Activated CD8-positive, alpha-beta memory T cell treated with anti-CD3 and anti-CD28 coated beads for 1 hour (primary cell): ENCODE results near the gene SLC25A48.
"Not testable (repeated sequence)": the region's sequence is repeated elsewhere in the genome, so short reads cannot be mapped to it uniquely, and the experiment has no call there.

ENCODE experiments used
- DNase-seq, 2 donors: peaks; one replicate each; pipeline ENCODE4 v3.0.0-alpha.2; 2020; ENCODE audit warnings: low read depth in 1 of 2; ENCODE audit errors: extremely low read depth in 1 of 2

Gene SLC25A48

DNA sequence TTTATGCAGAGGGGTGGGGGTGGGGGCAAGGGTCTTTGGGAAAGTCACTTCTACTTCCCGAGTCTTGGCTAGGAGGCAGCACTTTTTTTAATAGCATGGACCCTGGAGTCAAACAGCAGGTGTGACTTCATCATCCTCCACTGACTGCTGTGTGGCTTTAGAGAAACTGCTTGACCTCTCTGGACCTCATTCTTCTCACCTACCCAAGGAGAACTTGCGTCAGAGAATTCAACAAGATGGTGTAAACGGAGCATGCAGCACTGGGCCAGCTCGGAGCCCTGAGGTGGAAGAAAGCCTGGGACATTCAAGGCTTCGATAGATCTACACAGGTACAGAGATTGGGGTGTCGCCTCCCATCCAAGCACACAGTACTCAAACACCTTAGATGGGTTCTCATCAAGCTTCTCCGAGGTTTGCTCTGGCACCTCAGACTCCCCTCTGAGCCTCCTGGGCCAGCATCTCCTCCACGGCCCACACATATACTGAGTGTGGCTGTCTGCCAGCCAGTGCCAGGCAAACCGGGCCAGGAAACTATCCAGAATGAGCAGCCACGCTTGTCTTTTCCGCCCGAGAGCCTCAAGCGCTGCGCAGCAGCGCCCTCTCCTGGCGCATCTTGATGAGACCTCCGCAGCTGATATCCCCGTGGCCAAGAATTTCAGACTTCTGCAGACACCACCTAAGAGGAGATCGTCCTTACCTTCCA, 4.6 kb upstream of the SLC25A48 start:
- no peak for DNase-seq

DNA sequence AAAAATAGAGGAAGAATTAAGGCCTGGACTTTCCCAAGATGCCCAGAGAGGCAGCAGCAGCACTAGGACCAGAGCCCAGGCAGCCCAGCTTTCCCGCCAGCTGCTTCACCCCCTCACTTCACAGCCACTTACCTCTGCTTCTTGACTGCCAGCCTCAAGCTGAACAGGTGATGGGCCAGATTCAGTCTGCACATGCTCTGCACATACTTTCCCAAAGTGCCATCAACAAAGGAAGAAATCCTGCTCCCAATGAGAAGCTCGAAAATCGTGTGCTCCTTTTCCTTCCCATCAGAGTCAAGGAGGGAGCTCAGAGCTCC, 4.1 kb upstream of the SLC25A48 start:
- DNase-seq: no peak

DNA sequence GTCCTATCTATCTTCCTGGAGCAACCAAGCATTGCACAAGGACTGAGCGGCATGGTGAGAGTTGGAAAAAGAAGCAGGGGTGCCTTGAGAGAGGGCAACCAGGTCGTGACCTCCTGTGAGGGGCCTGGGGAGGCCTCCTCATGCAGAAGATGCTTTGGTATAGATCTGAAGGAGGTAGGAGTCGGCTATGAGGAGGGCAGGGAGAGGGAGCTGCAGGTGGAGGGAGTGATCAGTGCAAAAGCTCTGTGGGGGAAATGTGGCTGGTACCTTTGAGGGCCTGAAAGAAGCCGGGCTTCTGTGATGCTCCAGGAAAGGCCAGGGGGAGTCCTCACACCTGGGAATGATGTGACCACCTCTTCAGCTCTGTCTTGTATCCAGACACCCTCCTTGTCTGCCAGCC, 3.6 kb upstream of the SLC25A48 start:
- no peak for DNase-seq

- no peak for DNase-seq
Measured at GRCh38 chr5:135831439-135831838, 3.0 kb upstream of the SLC25A48 start.

DNA sequence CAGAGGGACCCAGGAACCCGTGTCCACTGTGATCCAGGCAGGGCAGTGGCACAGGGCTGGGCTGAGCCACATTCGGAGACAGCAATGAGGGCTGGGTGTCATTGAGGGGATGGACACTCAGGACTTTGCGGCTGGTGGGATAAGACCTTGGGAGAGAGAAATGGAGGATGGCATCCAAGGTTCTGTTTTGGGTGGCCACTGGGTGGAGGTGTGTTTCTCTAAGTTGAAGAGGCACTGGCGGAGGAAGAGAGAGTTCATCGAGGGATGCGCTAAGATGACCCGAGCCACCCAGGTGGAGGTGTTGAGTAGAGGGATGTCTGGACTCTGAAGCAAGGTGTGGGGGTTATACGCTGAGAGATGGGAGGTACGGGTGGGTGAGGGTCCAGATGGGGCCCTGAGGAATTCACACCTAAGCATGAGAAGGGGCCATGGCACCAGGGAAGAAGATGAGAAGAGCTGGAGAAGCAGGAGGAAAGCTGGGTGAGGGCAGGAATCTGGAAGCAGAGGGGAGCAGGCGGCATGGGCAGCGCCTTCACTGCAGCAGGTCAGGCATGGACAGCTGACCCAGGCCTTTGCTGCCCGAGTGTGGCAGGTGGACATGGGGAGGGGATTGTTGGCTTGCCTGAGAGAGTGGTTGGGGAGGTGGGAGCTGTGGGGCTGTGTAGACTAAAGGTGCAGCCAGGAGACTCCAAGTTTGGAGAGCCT, 2.5 kb upstream of the SLC25A48 start:
- no peak for DNase-seq

GRCh38 chr5:135832941-135833920, 1.2 kb upstream of the SLC25A48 start:
- DNase-seq: no peak

DNA sequence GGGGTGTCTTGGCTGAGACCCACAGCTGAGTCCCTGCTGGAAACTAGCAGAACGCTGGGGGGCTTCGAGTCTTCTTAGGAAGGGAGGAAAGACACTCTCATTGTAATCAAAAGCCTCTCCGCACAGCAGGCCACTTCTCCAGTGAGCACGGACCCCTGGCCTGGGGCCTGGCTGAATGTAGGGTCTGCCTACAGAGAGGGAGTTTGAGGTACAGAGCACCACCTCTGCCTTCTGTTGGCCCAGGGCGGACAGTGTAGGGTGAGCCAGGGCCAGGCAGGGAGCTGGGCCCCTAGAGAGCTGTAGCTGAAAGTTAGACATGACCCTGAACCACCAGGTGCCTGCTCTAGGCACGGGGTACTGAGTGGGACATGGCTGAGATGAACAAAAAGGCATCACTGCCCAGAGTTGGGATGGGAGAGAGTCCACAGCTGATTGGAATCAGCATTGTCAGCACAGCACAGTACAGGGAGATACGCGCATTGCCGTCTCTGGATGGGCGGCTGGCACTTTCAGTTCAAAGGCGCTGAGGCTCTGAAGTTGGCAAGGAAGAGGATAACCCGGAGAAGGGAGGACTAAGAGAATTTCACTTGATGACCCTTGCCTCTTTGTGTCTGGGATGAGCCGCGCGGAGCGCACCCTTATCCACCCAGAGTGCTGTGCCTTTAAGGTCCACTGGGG, 363 bp upstream of the SLC25A48 start:
- DNase-seq: no peak

- no peak for DNase-seq
Measured at GRCh38 chr5:135835766-135836165, 1.3 kb downstream of the SLC25A48 start.

DNA sequence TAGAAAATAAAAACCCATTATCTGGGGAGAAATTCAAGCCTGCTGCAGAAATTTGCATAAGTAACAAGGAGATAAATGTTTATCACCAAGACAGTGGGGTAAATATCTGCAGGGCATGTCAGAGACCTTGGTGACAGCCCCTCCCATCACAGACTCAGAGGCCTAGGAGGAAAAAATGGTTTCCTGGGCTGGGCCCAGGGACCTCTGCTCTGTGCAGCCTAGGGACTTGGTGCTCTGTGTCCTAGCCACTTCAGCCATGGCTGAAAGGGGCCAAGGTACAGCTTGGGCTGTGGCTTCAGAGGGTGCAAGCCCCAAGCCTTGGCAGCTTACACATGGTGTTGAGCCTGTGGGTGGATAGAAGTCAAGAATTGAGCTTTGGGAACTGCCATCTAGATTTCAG, 3.9 kb downstream of the SLC25A48 start:
- DNase-seq: not testable (repeated sequence)

GRCh38 chr5:135839566-135839965, 5.1 kb downstream of the SLC25A48 start:
- no peak for DNase-seq

DNA sequence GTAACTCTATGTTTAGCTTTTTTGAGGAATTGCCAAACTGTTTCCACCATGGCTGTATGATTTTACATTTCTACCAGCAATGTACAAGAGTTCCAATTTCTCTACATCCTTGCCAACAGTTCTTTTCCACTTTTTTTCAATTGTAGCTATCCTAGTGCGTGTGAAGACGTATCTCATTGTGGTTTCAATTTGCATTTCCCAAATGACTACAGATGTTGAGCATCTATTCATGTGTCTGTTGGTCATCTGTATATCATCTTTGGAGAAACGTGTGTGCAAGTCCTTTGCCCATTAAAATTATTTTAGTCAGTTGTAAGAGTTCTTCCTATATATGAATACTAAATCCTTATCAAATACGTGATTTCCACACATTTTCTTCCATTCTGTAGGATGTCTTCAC, 6.5 kb downstream of the SLC25A48 start:
- DNase-seq: no peak

GRCh38 chr5:135842737-135843136, 8.3 kb downstream of the SLC25A48 start:
- no peak for DNase-seq

DNA sequence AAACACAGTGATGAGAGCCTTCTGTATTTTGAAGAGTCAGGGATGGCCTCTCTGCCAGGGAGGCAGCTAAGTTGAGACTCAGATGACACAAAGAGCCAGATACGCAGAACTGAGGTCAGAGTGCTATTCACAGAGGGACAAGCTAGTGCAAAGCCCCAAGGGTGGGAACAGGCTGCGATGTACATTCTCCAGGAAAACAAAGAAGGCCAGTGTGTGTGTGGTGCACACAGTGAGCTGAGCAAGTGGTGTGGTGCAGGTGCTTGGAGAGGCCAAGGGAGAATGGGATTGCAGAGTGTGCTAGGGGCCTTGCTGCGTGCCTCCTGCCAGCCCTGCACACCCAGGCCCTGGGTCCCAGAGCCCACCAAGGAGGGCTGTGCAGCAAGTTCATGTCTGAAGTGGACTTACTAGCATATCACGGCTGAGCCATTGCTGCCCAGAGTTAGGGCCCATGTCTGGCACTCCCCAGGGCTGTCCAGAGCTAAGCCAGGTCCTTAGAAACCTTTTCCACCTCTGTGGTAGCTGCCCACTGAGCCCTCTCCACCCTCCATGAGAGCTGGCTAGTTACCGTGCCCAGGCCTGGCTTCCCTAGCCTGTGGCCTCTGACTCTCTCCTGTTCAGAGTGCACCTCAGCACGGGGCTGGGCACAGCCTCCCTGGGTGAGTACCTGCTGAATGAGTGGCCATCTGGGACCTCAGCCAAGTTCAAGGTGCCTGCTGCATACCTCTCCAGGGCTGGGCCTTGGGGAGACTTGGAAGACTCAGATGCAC, 9.3 kb downstream of the SLC25A48 start:
- DNase-seq: no peak

GRCh38 chr5:135846311-135846710, 11.8 kb downstream of the SLC25A48 start:
- DNase-seq: no peak

GRCh38 chr5:135847976-135848375, 13.5 kb downstream of the SLC25A48 start:
- DNase-seq: no peak

- DNase-seq: no peak
Measured at GRCh38 chr5:135850231-135850630, 15.8 kb downstream of the SLC25A48 start.

DNA sequence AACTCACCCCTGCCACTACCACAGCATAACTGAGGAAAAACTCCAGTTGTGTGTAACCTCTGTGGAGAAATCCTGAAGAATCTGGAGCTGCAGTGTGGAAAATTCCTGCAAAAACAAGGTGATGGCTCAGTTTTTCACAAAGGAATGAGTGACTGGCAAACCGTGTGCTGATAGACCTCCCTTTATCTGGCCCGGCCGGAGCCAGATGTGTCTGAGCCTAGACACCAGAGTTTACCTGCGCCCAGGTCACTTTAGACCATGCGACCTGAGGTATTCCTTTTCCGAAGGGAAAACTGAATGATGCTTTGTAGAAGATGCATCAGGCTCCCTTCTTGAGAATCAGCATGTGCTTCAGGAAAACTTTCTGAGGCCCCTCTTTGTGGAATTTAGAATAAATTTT, 16.2 kb downstream of the SLC25A48 start:
- DNase-seq: no peak

DNA sequence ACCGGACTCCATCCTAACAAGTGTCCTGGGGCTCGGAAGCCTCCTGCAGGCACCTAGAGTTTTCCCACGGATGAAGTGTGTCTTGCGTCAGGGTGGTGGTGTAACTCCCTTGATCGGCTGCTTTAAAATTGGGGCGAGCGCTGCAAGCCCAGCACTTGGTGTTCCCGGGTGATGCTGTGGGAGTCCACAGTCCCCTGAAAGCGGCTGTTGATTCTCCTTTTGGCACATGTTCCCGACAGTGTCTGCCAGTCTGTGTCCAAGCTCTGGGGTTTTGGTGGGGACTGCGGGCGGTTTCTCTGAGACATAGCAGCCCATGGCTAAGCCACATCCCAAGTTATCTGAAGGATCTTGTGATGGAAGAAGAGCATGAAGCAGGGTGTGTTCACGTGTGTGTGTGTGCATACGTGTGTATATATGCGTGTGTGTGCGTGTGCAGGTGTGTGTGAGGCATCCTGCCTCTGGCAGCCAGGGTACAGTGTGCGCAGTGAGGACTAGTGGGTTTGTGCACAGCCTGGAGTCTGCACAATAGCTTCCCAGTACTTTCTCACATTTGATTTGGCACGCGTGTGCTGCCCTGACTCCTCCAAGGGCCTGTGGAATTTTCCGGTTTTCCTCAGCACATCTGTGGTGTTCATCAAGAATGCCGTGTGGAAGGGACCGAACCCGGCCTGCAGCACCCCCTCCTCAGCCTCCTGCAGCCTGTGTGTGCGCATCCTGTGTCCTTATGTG, 16.9 kb downstream of the SLC25A48 start:
- no peak for DNase-seq
